ENCODE data around the gene TUBD1. TPM values are rescaled to one million over a fixed set of nuclear protein-coding genes. Genes with fewer than 3 reads are reported as not detected.

TUBD1 gene
- total and polyA plus RNA-seq, 2 donors from 2014 or later, result 6.8 to 11.9 TPM

GRCh38 chr17:59890720-59891119 is 2.0 kb downstream of the TUBD1 start:
- Histone ChIP-seq H3K36me3 (ENCODE audit: control insufficient read depth in 2 of 3, insufficient read depth in 3 of 3, low read length in 3 of 3) (peaks cover 0 to 4% (median 2%) of the 10 kb centered on the region in 3 donors), H3K9ac (ENCODE audit: low read length in 3 of 3) (no peak overlapping the region), H3K27me3 (ENCODE audit: control insufficient read depth, insufficient read depth, low read length) (no peaks in the 10 kb centered on the region), H3K4me3 (ENCODE audit: low read length in 3 of 3) (no peak overlapping the region), H3K4me1 (ENCODE audit: control insufficient read depth in 2 of 3, insufficient read depth in 2 of 3, low read depth in 1 of 3, low read length in 3 of 3) (peaks cover 0 to 7% (median 4%) of the 10 kb centered on the region in 3 donors), H3K9me3 (ENCODE audit: control insufficient read depth in 2 of 3, insufficient read depth in 1 of 3, low read length in 3 of 3) (no peaks in the 10 kb centered on the region), H3K27ac (ENCODE audit: low read depth in 2 of 2, low read length in 2 of 2) (no peak overlapping the region)
- intact Hi-C loops (cut with DNase I), result no loop called here
- FAIRE-seq, result no peak
- no peak for TF ChIP-seq CTCF (IDR thresholded peaks at IDR 0.05; ENCODE audit: borderline replicate concordance, extremely low read depth, insufficient read depth)
- DNase-seq, result no peak

GRCh38 chr17:59888145-59888750 is 4.5 kb downstream of the TUBD1 start:
- H3K27me3 ChIP-seq (ENCODE audit: control insufficient read depth, insufficient read depth, low read length), result no peaks in the 10 kb centered on the region
- DNase-seq (no peak), FAIRE-seq (no peak)
- intact Hi-C loops (cut with DNase I), result no loop called here
- H3K9ac ChIP-seq (ENCODE audit: low read length in 3 of 3), result no peak overlapping the region
- H3K9me3 ChIP-seq (ENCODE audit: control insufficient read depth in 2 of 3, insufficient read depth in 1 of 3, low read length in 3 of 3), result no peaks in the 10 kb centered on the region
- peaks cover 0 to 7% (median 4%) of the 10 kb centered on the region in 3 donors for H3K36me3 ChIP-seq (ENCODE audit: control insufficient read depth in 2 of 3, insufficient read depth in 3 of 3, low read length in 3 of 3)
- H3K27ac ChIP-seq (ENCODE audit: low read depth in 2 of 2, low read length in 2 of 2), result no peak overlapping the region
- TF ChIP-seq CTCF (IDR thresholded peaks at IDR 0.05; ENCODE audit: borderline replicate concordance, extremely low read depth, insufficient read depth), result no peak
- no peak overlapping the region for H3K4me3 ChIP-seq (ENCODE audit: low read length in 3 of 3)
- H3K4me1 ChIP-seq (ENCODE audit: control insufficient read depth in 2 of 3, insufficient read depth in 2 of 3, low read depth in 1 of 3, low read length in 3 of 3), result peaks cover 0 to 4% (median 0%) of the 10 kb centered on the region in 3 donors

GRCh38 chr17:59884861-59885260 is 7.9 kb downstream of the TUBD1 start:
- H3K9ac ChIP-seq (ENCODE audit: low read length in 3 of 3), result no peak overlapping the region
- no peaks in the 10 kb centered on the region for H3K4me1 ChIP-seq (ENCODE audit: control insufficient read depth in 2 of 3, insufficient read depth in 2 of 3, low read depth in 1 of 3, low read length in 3 of 3)
- DNase-seq (no peak), FAIRE-seq (no peak)
- H3K36me3 ChIP-seq (ENCODE audit: control insufficient read depth in 2 of 3, insufficient read depth in 3 of 3, low read length in 3 of 3), result peaks cover 0 to 9% (median 7%) of the 10 kb centered on the region in 3 donors
- no peaks in the 10 kb centered on the region for H3K9me3 ChIP-seq (ENCODE audit: control insufficient read depth in 2 of 3, insufficient read depth in 1 of 3, low read length in 3 of 3)
- H3K4me3 ChIP-seq (ENCODE audit: low read length in 3 of 3), result no peak overlapping the region
- intact Hi-C loops (cut with DNase I), result no loop called here
- TF ChIP-seq CTCF (IDR thresholded peaks at IDR 0.05; ENCODE audit: borderline replicate concordance, extremely low read depth, insufficient read depth), result no peak
- H3K27me3 ChIP-seq (ENCODE audit: control insufficient read depth, insufficient read depth, low read length), result no peaks in the 10 kb centered on the region
- H3K27ac ChIP-seq (ENCODE audit: low read depth in 2 of 2, low read length in 2 of 2), result no peak overlapping the region

DNA sequence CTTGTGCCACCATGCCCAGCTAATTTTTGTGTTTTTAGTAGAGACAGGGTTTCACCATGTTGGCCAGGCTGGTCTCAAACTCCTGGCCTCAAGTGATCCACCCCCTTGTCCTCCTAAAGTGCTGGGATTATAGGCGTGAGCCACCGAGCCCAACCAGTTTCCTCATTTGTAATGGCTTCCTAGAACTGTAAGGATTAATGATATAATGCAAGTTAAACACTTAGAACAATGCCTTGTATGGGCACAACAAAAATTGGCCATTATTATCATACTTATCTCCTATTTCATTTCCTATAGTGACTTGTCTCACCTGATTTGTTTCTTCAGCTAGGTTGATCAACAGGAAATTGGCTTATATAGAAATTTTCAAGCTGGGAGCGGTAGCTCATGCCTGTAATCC is 14.1 kb downstream of the TUBD1 start:
- Histone ChIP-seq H3K9me3 (ENCODE audit: control insufficient read depth in 2 of 3, insufficient read depth in 1 of 3, low read length in 3 of 3) (no peaks in the 10 kb centered on the region), H3K36me3 (ENCODE audit: control insufficient read depth in 2 of 3, insufficient read depth in 3 of 3, low read length in 3 of 3) (peaks cover 0 to 13% (median under 1%) of the 10 kb centered on the region in 3 donors), H3K4me1 (ENCODE audit: control insufficient read depth in 2 of 3, insufficient read depth in 2 of 3, low read depth in 1 of 3, low read length in 3 of 3) (no peaks in the 10 kb centered on the region), H3K9ac (ENCODE audit: low read length in 3 of 3) (no peak overlapping the region), H3K4me3 (ENCODE audit: low read length in 3 of 3) (no peak overlapping the region), H3K27ac (ENCODE audit: low read depth in 2 of 2, low read length in 2 of 2) (no peak overlapping the region), H3K27me3 (ENCODE audit: control insufficient read depth, insufficient read depth, low read length) (no peaks in the 10 kb centered on the region)
- TF ChIP-seq CTCF (IDR thresholded peaks at IDR 0.05; ENCODE audit: borderline replicate concordance, extremely low read depth, insufficient read depth), result no peak
- intact Hi-C loops (cut with DNase I), result no loop called here
- no peak for DNase-seq
- FAIRE-seq, result no peak

Data from kidney (tissue), 14 donors.